Esophagus (tissue), 2 donors: ENCODE measurements around the gene FES. TPM values are rescaled to one million over a fixed set of nuclear protein-coding genes. Genes with fewer than 3 reads are reported as not detected.

Source experiments
- H3K27ac ChIP-seq, 2 donors: one replicate each; pipeline ENCODE4 v1.5.1; 2013; ENCODE audit warnings: low read depth in 2 of 2, mild to moderate bottlenecking in 2 of 2, inconsistent platforms in 1 of 2, low read length in 1 of 2, moderate library complexity in 1 of 2
- H3K27me3 ChIP-seq, 2 donors: one replicate each; pipeline ENCODE4 v1.6.1; 2013; ENCODE audit warnings: low read length in 2 of 2, control low read depth in 1 of 2, mild to moderate bottlenecking in 1 of 2; ENCODE audit not compliant: insufficient read depth in 2 of 2, control insufficient read depth in 1 of 2
- H3K36me3 ChIP-seq, 2 donors: one replicate each; pipeline ENCODE4 v1.6.1; 2013; ENCODE audit warnings: low read length in 1 of 2; ENCODE audit not compliant: control insufficient read depth in 2 of 2, insufficient read depth in 2 of 2
- H3K4me1 ChIP-seq, 2 donors: one replicate each; pipeline ENCODE4 v1.6.1; 2013; ENCODE audit warnings: low read length in 1 of 2; ENCODE audit not compliant: control insufficient read depth in 2 of 2, insufficient read depth in 2 of 2
- H3K4me3 ChIP-seq, 2 donors: one replicate each; pipeline ENCODE4 v1.5.1; 2013; ENCODE audit warnings: low read length in 2 of 2, mild to moderate bottlenecking in 2 of 2, low read depth in 1 of 2, moderate library complexity in 1 of 2
- H3K9me3 ChIP-seq, 2 donors: one replicate each; pipeline ENCODE4 v1.6.1; 2013; ENCODE audit warnings: mild to moderate bottlenecking in 2 of 2, low read depth in 1 of 2, low read length in 1 of 2, moderate library complexity in 1 of 2; ENCODE audit not compliant: control insufficient read depth in 2 of 2, insufficient read depth in 1 of 2
- WGBS, 2 donors: extraction: QIAGEN DNeasy Blood & Tissue Kit; methylation state at CpG; one replicate each; pipeline ENCODE4 v1.1.7; 2013; 5-methylcytosine and 5-hydroxymethylcytosine counted together
- polyA plus RNA-seq, 2 donors: library from polyadenylated mRNA; stranded (reverse); fragments of 200-250 nt; gene quantifications; one replicate each; pipeline ENCODE4 v1.2.3, GENCODE V29; 2013
- donor health status: healthy with polysubstance abuse.
- donor health status: Bipolar disorder and iron deficiency.

The FES gene
- polyA plus RNA-seq, 2 donors: 3.8 to 4.8 TPM

DNA sequence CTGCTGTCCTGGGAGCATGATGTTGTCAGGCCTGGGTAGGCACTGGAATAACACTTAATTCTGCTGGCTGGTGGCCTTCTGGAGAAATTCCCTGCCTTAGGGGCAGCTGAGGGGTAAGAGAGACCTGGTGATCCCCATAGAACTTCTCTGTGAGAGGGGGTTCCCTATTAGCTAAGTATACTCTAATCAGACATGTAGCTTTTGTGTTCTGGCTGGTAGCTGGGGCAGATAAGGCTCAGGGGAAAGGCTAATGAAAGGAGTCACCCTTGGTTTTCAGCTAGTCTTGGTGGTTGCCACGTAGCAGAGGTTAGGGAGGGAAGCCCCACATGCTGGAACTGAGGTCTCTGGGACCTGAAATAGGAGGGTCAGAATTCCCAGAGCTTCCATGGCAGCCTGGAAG lies 49.0 kb downstream of the FES start:
- Histone ChIP-seq H3K4me1 (peaks cover 9 to 11% of the 10 kb centered on the region in 2 donors), H3K9me3 (no peaks in the 10 kb centered on the region), H3K36me3 (peaks cover 0 to 1% of the 10 kb centered on the region in 2 donors), H3K27ac (no peak overlapping the region), H3K27me3 (no peaks in the 10 kb centered on the region), H3K4me3 (no peak overlapping the region)
- WGBS, 2 donors: 67 to 69% methylated on average over 1 of the region's 1 CpG

DNA sequence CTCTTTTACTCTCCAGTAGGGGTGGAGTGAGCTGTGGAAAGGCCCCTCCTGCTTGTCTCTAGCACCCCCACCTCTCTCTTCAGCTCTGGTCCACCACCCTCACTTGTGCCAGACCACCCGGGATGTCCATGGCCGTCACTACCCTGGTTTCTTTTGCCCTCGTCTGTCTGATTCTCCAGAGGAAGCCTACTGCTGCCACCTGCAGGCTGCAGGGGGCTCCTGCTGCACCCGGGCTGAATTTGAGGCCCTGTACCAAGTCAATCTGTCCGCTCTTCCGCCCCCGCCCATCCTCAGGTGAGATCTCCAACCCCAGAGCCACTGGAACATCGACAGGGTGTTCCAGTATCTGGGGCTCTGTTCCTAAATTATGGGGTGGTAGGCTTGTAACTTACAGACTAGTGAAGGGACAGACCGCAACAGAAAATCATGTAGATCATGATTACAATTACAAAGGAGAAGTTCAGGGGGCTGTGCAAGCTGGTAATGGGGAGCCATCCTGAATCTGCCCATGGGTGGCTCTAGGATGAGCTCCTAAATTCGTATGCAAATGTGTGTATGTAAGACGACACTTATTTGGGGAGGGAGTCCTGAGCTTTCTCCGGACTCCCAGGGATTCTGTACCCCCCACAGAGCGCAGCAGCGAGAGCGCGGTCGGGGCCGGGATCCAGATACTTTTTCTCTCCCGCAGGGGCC lies 50.1 kb downstream of the FES start:
- H3K27ac ChIP-seq: peak overlapping the region; percentile 84 to 94
- H3K4me1 ChIP-seq: peaks cover 9% of the 10 kb centered on the region in 2 donors
- no peaks in the 10 kb centered on the region for H3K27me3 ChIP-seq
- peak overlapping the region; percentile 58 to 71 for H3K4me3 ChIP-seq
- H3K9me3 ChIP-seq: no peaks in the 10 kb centered on the region
- WGBS, 2 donors: 1% methylated on average over 19 of the region's 19 CpGs
- H3K36me3 ChIP-seq: peaks cover 0 to 3% of the 10 kb centered on the region in 2 donors

DNA sequence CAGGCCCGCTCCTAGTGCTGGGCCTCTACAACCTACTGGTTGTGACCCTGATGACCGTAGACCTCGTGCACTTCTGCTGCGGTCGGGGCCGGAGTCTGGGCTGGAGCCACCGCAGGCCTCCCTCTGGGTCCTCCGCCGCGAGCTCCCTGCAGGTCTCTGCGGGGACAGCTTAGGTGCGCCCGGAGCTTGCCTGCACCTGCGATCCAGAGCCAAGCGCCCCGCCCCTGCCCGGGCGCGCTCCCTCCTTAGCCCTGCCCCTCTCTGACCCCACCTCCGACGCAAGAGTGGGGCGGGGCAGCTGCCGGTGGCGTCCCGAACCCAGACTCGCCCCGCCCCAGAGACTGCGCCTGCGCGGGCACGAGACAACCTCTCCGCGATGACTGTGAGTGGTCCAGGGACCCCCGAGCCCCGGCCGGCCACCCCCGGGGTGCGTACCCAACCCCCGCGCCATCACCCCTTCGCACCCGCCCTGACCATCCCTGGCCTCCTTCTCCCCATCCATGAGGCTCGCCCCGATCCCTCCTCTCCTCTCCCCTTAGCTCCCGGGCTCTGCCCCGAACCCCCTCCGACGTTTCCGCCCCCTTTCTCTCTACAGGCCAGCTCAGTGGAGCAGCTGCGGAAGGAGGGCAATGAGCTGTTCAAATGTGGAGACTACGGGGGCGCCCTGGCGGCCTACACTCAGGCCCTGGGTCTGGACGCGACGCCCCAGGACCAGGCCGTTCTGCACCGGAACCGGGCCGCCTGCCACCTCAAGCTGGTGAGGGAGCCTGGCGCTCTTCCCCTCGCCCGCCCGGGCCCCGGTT lies 50.8 kb downstream of the FES start, which contains the start of gene UNC45A:
TSS of gene UNC45A (plus strand) at position 337 of the 803 bp plus-strand sequence. CDS start at position 377, 40 bp downstream.
- 1% methylated on average over 41 to 65 of the region's 65 CpGs for WGBS, 2 donors
- peak within 1 kb of the TSS; percentile 58 to 71 for H3K4me3 ChIP-seq
- peaks cover 9% of the 10 kb centered on the region in 2 donors for H3K4me1 ChIP-seq
- no peaks in the 10 kb centered on the region for H3K27me3 ChIP-seq
- H3K36me3 ChIP-seq: peaks cover 5 to 7% of the 10 kb centered on the region in 2 donors
- H3K9me3 ChIP-seq: no peaks in the 10 kb centered on the region
- peak within 1 kb of the TSS; percentile 84 to 94 for H3K27ac ChIP-seq

GRCh38 chr15:90936823-90937222 lies 52.5 kb downstream of the FES start:
- Histone ChIP-seq H3K4me1 (peaks cover 6 to 9% of the 10 kb centered on the region in 2 donors), H3K9me3 (no peaks in the 10 kb centered on the region), H3K36me3 (peaks cover 17% of the 10 kb centered on the region in 2 donors), H3K4me3 (no peak overlapping the region), H3K27me3 (no peaks in the 10 kb centered on the region), H3K27ac (no peak overlapping the region)
- 53 to 67% methylated on average over 1 of the region's 1 CpG for WGBS, 2 donors

DNA sequence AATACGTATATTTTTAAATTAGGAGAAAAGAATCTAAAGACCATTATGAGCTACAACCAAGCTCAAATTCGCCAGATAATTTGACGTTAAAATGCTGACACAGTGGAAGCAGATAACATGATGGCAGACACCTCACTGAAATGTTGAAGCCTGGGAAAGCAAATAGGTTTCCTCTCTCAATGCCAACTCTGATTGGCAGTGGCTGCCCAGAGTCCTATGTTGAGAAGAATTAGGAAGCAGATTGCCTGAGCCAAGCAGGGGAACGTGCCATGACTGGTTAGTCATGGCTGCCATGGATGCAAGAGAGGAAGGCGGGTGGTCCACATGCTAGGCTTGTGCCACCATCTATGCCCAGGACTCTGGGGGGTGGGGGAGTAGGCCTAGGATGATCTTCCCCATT lies 54.0 kb downstream of the FES start:
- H3K9me3 ChIP-seq: no peaks in the 10 kb centered on the region
- peaks cover 6 to 9% of the 10 kb centered on the region in 2 donors for H3K4me1 ChIP-seq
- H3K4me3 ChIP-seq: no peak overlapping the region
- peaks cover 20 to 30% of the 10 kb centered on the region in 2 donors for H3K36me3 ChIP-seq
- H3K27ac ChIP-seq: no peak overlapping the region
- H3K27me3 ChIP-seq: no peaks in the 10 kb centered on the region
- WGBS, 2 donors: 93 to 96% methylated on average over 5 of the region's 5 CpGs

DNA sequence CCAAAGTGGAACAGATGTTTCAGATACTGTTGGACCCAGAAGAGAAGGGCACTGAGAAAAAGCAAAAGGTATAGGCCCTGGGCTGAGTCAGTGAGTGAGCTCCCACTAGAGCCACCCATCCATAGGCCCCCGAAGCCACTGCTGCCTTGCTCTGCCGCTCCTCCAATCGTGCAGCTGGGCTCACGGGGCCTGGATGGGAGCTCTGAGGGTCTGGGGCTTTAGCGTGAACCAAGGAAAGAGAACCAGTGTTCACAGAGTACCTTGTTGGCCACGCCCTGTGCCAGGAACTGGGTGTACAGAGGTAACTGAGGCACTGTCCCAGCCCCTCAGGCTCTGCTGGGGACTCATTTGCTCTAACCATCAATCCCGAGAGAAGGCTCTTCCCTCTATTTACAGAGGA lies 55.5 kb downstream of the FES start:
- Histone ChIP-seq H3K27me3 (no peaks in the 10 kb centered on the region), H3K36me3 (peaks cover 24 to 36% of the 10 kb centered on the region in 2 donors), H3K4me1 (peaks cover 6 to 9% of the 10 kb centered on the region in 2 donors), H3K9me3 (no peaks in the 10 kb centered on the region), H3K4me3 (no peak overlapping the region), H3K27ac (no peak overlapping the region)
- 88 to 95% methylated on average over 7 of the region's 7 CpGs for WGBS, 2 donors

GRCh38 chr15:90941038-90941437 lies 56.7 kb downstream of the FES start:
- peaks cover 29 to 41% of the 10 kb centered on the region in 2 donors for H3K36me3 ChIP-seq
- H3K9me3 ChIP-seq: no peaks in the 10 kb centered on the region
- peaks cover 4% of the 10 kb centered on the region in 2 donors for H3K4me1 ChIP-seq

DNA sequence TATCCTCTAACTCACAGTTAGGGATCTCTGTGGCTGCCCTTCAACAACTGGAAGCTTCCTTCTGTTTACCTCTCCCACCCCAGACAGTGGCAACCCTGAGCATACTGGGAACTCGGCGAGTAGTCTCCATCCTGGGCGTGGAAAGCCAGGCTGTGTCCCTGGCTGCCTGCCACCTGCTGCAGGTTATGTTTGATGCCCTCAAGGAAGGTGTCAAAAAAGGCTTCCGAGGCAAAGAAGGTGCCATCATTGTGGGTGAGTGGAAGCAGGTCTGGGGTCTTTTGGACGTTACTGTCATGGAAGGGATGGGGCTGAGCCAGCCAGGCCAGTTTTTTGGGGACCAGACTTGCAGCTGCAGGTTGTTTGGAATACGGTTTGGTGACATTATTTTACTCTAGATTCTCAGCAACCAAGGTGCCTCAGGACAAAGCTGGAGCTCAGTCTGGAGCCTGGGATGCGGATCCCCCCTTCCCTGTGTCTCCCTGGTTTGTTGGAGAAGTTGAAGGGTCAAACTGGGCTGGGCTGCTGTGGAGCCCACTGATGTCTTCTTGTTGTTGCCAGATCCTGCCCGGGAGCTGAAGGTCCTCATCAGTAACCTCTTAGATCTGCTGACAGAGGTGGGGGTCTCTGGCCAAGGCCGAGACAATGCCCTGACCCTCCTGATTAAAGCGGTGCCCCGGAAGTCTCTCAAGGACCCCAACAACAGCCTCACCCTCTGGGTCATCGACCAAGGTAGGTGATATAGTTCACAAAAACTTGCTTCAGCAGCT lies 58.2 kb downstream of the FES start:
- H3K27me3 ChIP-seq: no peaks in the 10 kb centered on the region
- no peaks in the 10 kb centered on the region for H3K4me1 ChIP-seq
- no peak overlapping the region for H3K27ac ChIP-seq
- no peaks in the 10 kb centered on the region for H3K9me3 ChIP-seq
- H3K4me3 ChIP-seq: no peak overlapping the region
- 84 to 86% methylated on average over 12 of the region's 12 CpGs for WGBS, 2 donors
- H3K36me3 ChIP-seq: peaks cover 40 to 53% of the 10 kb centered on the region in 2 donors

More at GRCh38 chr15:90941038-90941437, 56.7 kb downstream of the FES start:
- no peak overlapping the region for H3K27ac ChIP-seq
- 96 to 97% methylated on average over 4 of the region's 4 CpGs for WGBS, 2 donors
- no peaks in the 10 kb centered on the region for H3K27me3 ChIP-seq
- H3K4me3 ChIP-seq: no peak overlapping the region

DNA sequence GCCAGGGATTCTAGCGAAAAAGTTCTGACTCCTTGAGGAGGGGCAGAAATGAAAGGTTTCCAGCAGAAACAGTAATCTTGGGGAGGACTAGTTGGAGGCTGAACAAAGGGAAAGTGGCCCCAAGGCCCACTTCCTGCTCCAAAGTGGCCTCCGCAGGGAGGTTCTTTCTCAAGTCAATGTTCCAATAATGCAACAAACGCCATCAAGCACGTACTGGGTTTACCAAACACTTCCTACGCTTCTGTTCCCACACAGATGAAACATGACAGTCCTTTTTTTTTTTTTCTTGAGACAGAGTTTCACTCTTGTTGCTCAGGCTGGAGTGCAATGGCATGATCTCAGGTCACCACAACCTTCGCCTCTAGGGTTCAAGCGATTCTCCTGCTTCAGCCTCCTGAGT lies 60.8 kb downstream of the FES start:
- peaks cover 0 to 4% of the 10 kb centered on the region in 2 donors for H3K4me1 ChIP-seq
- no peaks in the 10 kb centered on the region for H3K27me3 ChIP-seq
- peaks cover 44 to 62% of the 10 kb centered on the region in 2 donors for H3K36me3 ChIP-seq
- no peak overlapping the region for H3K4me3 ChIP-seq
- H3K27ac ChIP-seq: no peak overlapping the region
- WGBS, 2 donors: 92% methylated on average over 7 of the region's 7 CpGs
- H3K9me3 ChIP-seq: no peaks in the 10 kb centered on the region
